ENCODE results near the gene C11orf91. TPM values are rescaled to one million over a fixed set of nuclear protein-coding genes. Genes with fewer than 3 reads are reported as not detected.

The C11orf91 gene
- total and polyA plus RNA-seq, 2 donors: 0.14 TPM; not detected in 1

- H3K9me3 ChIP-seq (ENCODE audit: control insufficient read depth in 2 of 2, insufficient read depth in 1 of 2, low read length in 1 of 2): no peaks in the 10 kb centered on the region
- WGBS: 83% methylated on average over 6 of the region's 6 CpGs
- no peaks in the 10 kb centered on the region for H3K27me3 ChIP-seq (ENCODE audit: control insufficient read depth in 2 of 2, insufficient read depth in 1 of 2, low read length in 1 of 2)
- H3K4me3 ChIP-seq (ENCODE audit: low read length in 2 of 2): no peak overlapping the region
- H3K36me3 ChIP-seq (ENCODE audit: control insufficient read depth in 2 of 2, insufficient read depth in 2 of 2, low read length in 1 of 2): peaks cover 4 to 13% of the 10 kb centered on the region in 2 donors
- no peak for DNase-seq (ENCODE audit: low read depth in 6 of 9, low spot score in 9 of 9)
- peaks cover 54 to 64% of the 10 kb centered on the region in 2 donors for H3K4me1 ChIP-seq (ENCODE audit: control insufficient read depth in 2 of 2, insufficient read depth in 2 of 2, low read length in 2 of 2)
- H3K27ac ChIP-seq (ENCODE audit: low read depth in 1 of 2, low read length in 1 of 2): peak overlapping the region; percentile 41 to 70
Observed at GRCh38 chr11:33723238-33723881, 22.7 kb upstream of the C11orf91 start.

GRCh38 chr11:33722590-33723234 is 22.1 kb upstream of the C11orf91 start:
- DNase-seq (ENCODE audit: low read depth in 6 of 9, low spot score in 9 of 9): no peak
- no peaks in the 10 kb centered on the region for H3K9me3 ChIP-seq (ENCODE audit: control insufficient read depth in 2 of 2, insufficient read depth in 1 of 2, low read length in 1 of 2)
- no peak overlapping the region for H3K4me3 ChIP-seq (ENCODE audit: low read length in 2 of 2)
- peaks cover 55 to 65% of the 10 kb centered on the region in 2 donors for H3K4me1 ChIP-seq (ENCODE audit: control insufficient read depth in 2 of 2, insufficient read depth in 2 of 2, low read length in 2 of 2)
- H3K27ac ChIP-seq (ENCODE audit: low read depth in 1 of 2, low read length in 1 of 2): peak overlapping the region; percentile 37 to 42
- H3K27me3 ChIP-seq (ENCODE audit: control insufficient read depth in 2 of 2, insufficient read depth in 1 of 2, low read length in 1 of 2): no peaks in the 10 kb centered on the region
- H3K36me3 ChIP-seq (ENCODE audit: control insufficient read depth in 2 of 2, insufficient read depth in 2 of 2, low read length in 1 of 2): peaks cover 4 to 13% of the 10 kb centered on the region in 2 donors
- WGBS: 87% methylated on average over 2 of the region's 2 CpGs

- no peaks in the 10 kb centered on the region for H3K9me3 ChIP-seq (ENCODE audit: control insufficient read depth in 2 of 2, insufficient read depth in 1 of 2, low read length in 1 of 2)
- 93% methylated on average over 5 of the region's 5 CpGs for WGBS
- H3K27me3 ChIP-seq (ENCODE audit: control insufficient read depth in 2 of 2, insufficient read depth in 1 of 2, low read length in 1 of 2): no peaks in the 10 kb centered on the region
- H3K27ac ChIP-seq (ENCODE audit: low read depth in 1 of 2, low read length in 1 of 2): peak overlapping the region in 1 of 2 donors; percentile 40
- peaks cover 55 to 65% of the 10 kb centered on the region in 2 donors for H3K4me1 ChIP-seq (ENCODE audit: control insufficient read depth in 2 of 2, insufficient read depth in 2 of 2, low read length in 2 of 2)
- DNase-seq (ENCODE audit: low read depth in 6 of 9, low spot score in 9 of 9): no peak
- H3K4me3 ChIP-seq (ENCODE audit: low read length in 2 of 2): no peak overlapping the region
- H3K36me3 ChIP-seq (ENCODE audit: control insufficient read depth in 2 of 2, insufficient read depth in 2 of 2, low read length in 1 of 2): peaks cover 10 to 19% of the 10 kb centered on the region in 2 donors
Observed at GRCh38 chr11:33721984-33722383, 21.4 kb upstream of the C11orf91 start.

- 69% methylated on average over 1 of the region's 1 CpG for WGBS
- no peaks in the 10 kb centered on the region for H3K9me3 ChIP-seq (ENCODE audit: control insufficient read depth in 2 of 2, insufficient read depth in 1 of 2, low read length in 1 of 2)
- no peaks in the 10 kb centered on the region for H3K27me3 ChIP-seq (ENCODE audit: control insufficient read depth in 2 of 2, insufficient read depth in 1 of 2, low read length in 1 of 2)
- peaks cover 55 to 70% of the 10 kb centered on the region in 2 donors for H3K4me1 ChIP-seq (ENCODE audit: control insufficient read depth in 2 of 2, insufficient read depth in 2 of 2, low read length in 2 of 2)
- H3K36me3 ChIP-seq (ENCODE audit: control insufficient read depth in 2 of 2, insufficient read depth in 2 of 2, low read length in 1 of 2): peaks cover 14 to 19% of the 10 kb centered on the region in 2 donors
- no peak for DNase-seq (ENCODE audit: low read depth in 6 of 9, low spot score in 9 of 9)
- no peak overlapping the region for H3K4me3 ChIP-seq (ENCODE audit: low read length in 2 of 2)
- peak overlapping the region in 1 of 2 donors; percentile 37 for H3K27ac ChIP-seq (ENCODE audit: low read depth in 1 of 2, low read length in 1 of 2)
Observed at GRCh38 chr11:33721426-33721825, 20.8 kb upstream of the C11orf91 start.

GRCh38 chr11:33719587-33719986 is 19.0 kb upstream of the C11orf91 start:
- Histone ChIP-seq H3K36me3 (ENCODE audit: control insufficient read depth in 2 of 2, insufficient read depth in 2 of 2, low read length in 1 of 2) (peaks cover 18 to 23% of the 10 kb centered on the region in 2 donors), H3K27ac (ENCODE audit: low read depth in 1 of 2, low read length in 1 of 2) (peak overlapping the region in 1 of 2 donors; percentile 76), H3K4me1 (ENCODE audit: control insufficient read depth in 2 of 2, insufficient read depth in 2 of 2, low read length in 2 of 2) (peaks cover 52 to 68% of the 10 kb centered on the region in 2 donors), H3K4me3 (ENCODE audit: low read length in 2 of 2) (no peak overlapping the region), H3K27me3 (ENCODE audit: control insufficient read depth in 2 of 2, insufficient read depth in 1 of 2, low read length in 1 of 2) (no peaks in the 10 kb centered on the region), H3K9me3 (ENCODE audit: control insufficient read depth in 2 of 2, insufficient read depth in 1 of 2, low read length in 1 of 2) (no peaks in the 10 kb centered on the region)
- peak in 4 of 9 donors; percentile 53 to 78 (median 63) for DNase-seq (ENCODE audit: low read depth in 6 of 9, low spot score in 9 of 9)
- 12% methylated on average over 5 of the region's 5 CpGs for WGBS

GRCh38 chr11:33718440-33718839 is 17.8 kb upstream of the C11orf91 start:
- Histone ChIP-seq H3K27ac (ENCODE audit: low read depth in 1 of 2, low read length in 1 of 2) (peak overlapping the region in 1 of 2 donors; percentile 7), H3K9me3 (ENCODE audit: control insufficient read depth in 2 of 2, insufficient read depth in 1 of 2, low read length in 1 of 2) (no peaks in the 10 kb centered on the region), H3K4me1 (ENCODE audit: control insufficient read depth in 2 of 2, insufficient read depth in 2 of 2, low read length in 2 of 2) (peaks cover 44 to 57% of the 10 kb centered on the region in 2 donors), H3K27me3 (ENCODE audit: control insufficient read depth in 2 of 2, insufficient read depth in 1 of 2, low read length in 1 of 2) (no peaks in the 10 kb centered on the region), H3K4me3 (ENCODE audit: low read length in 2 of 2) (no peak overlapping the region), H3K36me3 (ENCODE audit: control insufficient read depth in 2 of 2, insufficient read depth in 2 of 2, low read length in 1 of 2) (peaks cover 24 to 28% of the 10 kb centered on the region in 2 donors)
- 98% methylated on average over 2 of the region's 2 CpGs for WGBS
- DNase-seq (ENCODE audit: low read depth in 6 of 9, low spot score in 9 of 9): no peak

- H3K4me3 ChIP-seq (ENCODE audit: low read length in 2 of 2): no peak overlapping the region
- H3K4me1 ChIP-seq (ENCODE audit: control insufficient read depth in 2 of 2, insufficient read depth in 2 of 2, low read length in 2 of 2): peaks cover 22 to 35% of the 10 kb centered on the region in 2 donors
- DNase-seq (ENCODE audit: low read depth in 6 of 9, low spot score in 9 of 9): peak in 1 of 9 donors; percentile 53
- no peak overlapping the region for H3K27ac ChIP-seq (ENCODE audit: low read depth in 1 of 2, low read length in 1 of 2)
- H3K27me3 ChIP-seq (ENCODE audit: control insufficient read depth in 2 of 2, insufficient read depth in 1 of 2, low read length in 1 of 2): no peaks in the 10 kb centered on the region
- 97% methylated on average over 2 of the region's 2 CpGs for WGBS
- peaks cover 18 to 23% of the 10 kb centered on the region in 2 donors for H3K36me3 ChIP-seq (ENCODE audit: control insufficient read depth in 2 of 2, insufficient read depth in 2 of 2, low read length in 1 of 2)
- H3K9me3 ChIP-seq (ENCODE audit: control insufficient read depth in 2 of 2, insufficient read depth in 1 of 2, low read length in 1 of 2): no peaks in the 10 kb centered on the region
Observed at GRCh38 chr11:33716243-33716642, 15.6 kb upstream of the C11orf91 start.

GRCh38 chr11:33713856-33714398 is 13.3 kb upstream of the C11orf91 start:
- 96% methylated on average over 4 of the region's 4 CpGs for WGBS
- H3K36me3 ChIP-seq (ENCODE audit: control insufficient read depth in 2 of 2, insufficient read depth in 2 of 2, low read length in 1 of 2): peaks cover 32 to 38% of the 10 kb centered on the region in 2 donors
- H3K4me1 ChIP-seq (ENCODE audit: control insufficient read depth in 2 of 2, insufficient read depth in 2 of 2, low read length in 2 of 2): peaks cover 3 to 13% of the 10 kb centered on the region in 2 donors
- no peak for DNase-seq (ENCODE audit: low read depth in 6 of 9, low spot score in 9 of 9)
- no peak overlapping the region for H3K4me3 ChIP-seq (ENCODE audit: low read length in 2 of 2)
- H3K27ac ChIP-seq (ENCODE audit: low read depth in 1 of 2, low read length in 1 of 2): no peak overlapping the region
- no peaks in the 10 kb centered on the region for H3K9me3 ChIP-seq (ENCODE audit: control insufficient read depth in 2 of 2, insufficient read depth in 1 of 2, low read length in 1 of 2)
- H3K27me3 ChIP-seq (ENCODE audit: control insufficient read depth in 2 of 2, insufficient read depth in 1 of 2, low read length in 1 of 2): no peaks in the 10 kb centered on the region

Measured in thymus (tissue), 11 donors.